ENCODE data around the gene FNDC11.

FNDC11 gene

GRCh38 chr20:63543733-63544132 is 10.2 kb upstream of the FNDC11 start:
- no peak overlapping the region for H3K4me3 ChIP-seq (IDR thresholded peaks at IDR 0.05; ENCODE audit: insufficient read depth, low read depth, low read length)
- no peak overlapping the region for H3K27ac ChIP-seq
- H3K36me3 ChIP-seq (ENCODE audit: insufficient read depth), result no peaks in the 10 kb centered on the region
- H3K4me1 ChIP-seq (ENCODE audit: low read depth, poor library complexity, severe bottlenecking), result no peaks in the 10 kb centered on the region
- H3K27me3 ChIP-seq (ENCODE audit: insufficient read depth, low read depth), result peaks cover 89% of the 10 kb centered on the region
- H3K9ac ChIP-seq, result no peak overlapping the region
- no peak overlapping the region for H3K4me2 ChIP-seq
- H3K79me2 ChIP-seq (ENCODE audit: insufficient read depth, low read depth), result no peaks in the 10 kb centered on the region
- no peak overlapping the region for H2AFZ ChIP-seq (ENCODE audit: low read depth)
- no peak for TF ChIP-seq CTCF (conservative IDR thresholded peaks at IDR 0.05; ENCODE audit: low read depth, low read length)
- no peaks in the 10 kb centered on the region for H4K20me1 ChIP-seq (ENCODE audit: insufficient read depth)

- Histone ChIP-seq H3K79me2 (ENCODE audit: insufficient read depth, low read depth) (no peaks in the 10 kb centered on the region), H3K36me3 (ENCODE audit: insufficient read depth) (no peaks in the 10 kb centered on the region), H4K20me1 (ENCODE audit: insufficient read depth) (no peaks in the 10 kb centered on the region), H3K27me3 (ENCODE audit: insufficient read depth, low read depth) (peaks cover 92% of the 10 kb centered on the region), H3K4me2 (no peak overlapping the region), H3K4me3 (IDR thresholded peaks at IDR 0.05; ENCODE audit: insufficient read depth, low read depth, low read length) (no peak overlapping the region), H2AFZ (ENCODE audit: low read depth) (no peak overlapping the region), H3K4me1 (ENCODE audit: low read depth, poor library complexity, severe bottlenecking) (no peaks in the 10 kb centered on the region), H3K9ac (no peak overlapping the region), H3K27ac (no peak overlapping the region)
- TF ChIP-seq CTCF (conservative IDR thresholded peaks at IDR 0.05; ENCODE audit: low read depth, low read length), result no peak
Observed at GRCh38 chr20:63544241-63544957, 9.6 kb upstream of the FNDC11 start.

- H3K36me3 ChIP-seq (ENCODE audit: insufficient read depth), result no peaks in the 10 kb centered on the region
- H3K27ac ChIP-seq, result no peak overlapping the region
- H3K27me3 ChIP-seq (ENCODE audit: insufficient read depth, low read depth), result peaks cover 92% of the 10 kb centered on the region
- no peaks in the 10 kb centered on the region for H4K20me1 ChIP-seq (ENCODE audit: insufficient read depth)
- no peak for TF ChIP-seq CTCF (conservative IDR thresholded peaks at IDR 0.05; ENCODE audit: low read depth, low read length)
- H3K4me3 ChIP-seq (IDR thresholded peaks at IDR 0.05; ENCODE audit: insufficient read depth, low read depth, low read length), result no peak overlapping the region
- no peak overlapping the region for H3K4me2 ChIP-seq
- H2AFZ ChIP-seq (ENCODE audit: low read depth), result no peak overlapping the region
- H3K4me1 ChIP-seq (ENCODE audit: low read depth, poor library complexity, severe bottlenecking), result no peaks in the 10 kb centered on the region
- H3K79me2 ChIP-seq (ENCODE audit: insufficient read depth, low read depth), result no peaks in the 10 kb centered on the region
- H3K9ac ChIP-seq, result no peak overlapping the region
Observed at GRCh38 chr20:63544958-63545516, 8.9 kb upstream of the FNDC11 start.

- TF ChIP-seq CTCF (conservative IDR thresholded peaks at IDR 0.05; ENCODE audit: low read depth, low read length), result no peak
- Histone ChIP-seq H3K4me2 (no peak overlapping the region), H3K27ac (no peak overlapping the region), H3K27me3 (ENCODE audit: insufficient read depth, low read depth) (peaks cover 92% of the 10 kb centered on the region), H3K4me3 (IDR thresholded peaks at IDR 0.05; ENCODE audit: insufficient read depth, low read depth, low read length) (no peak overlapping the region), H2AFZ (ENCODE audit: low read depth) (no peak overlapping the region), H3K9ac (no peak overlapping the region), H3K4me1 (ENCODE audit: low read depth, poor library complexity, severe bottlenecking) (no peaks in the 10 kb centered on the region), H3K79me2 (ENCODE audit: insufficient read depth, low read depth) (no peaks in the 10 kb centered on the region), H4K20me1 (ENCODE audit: insufficient read depth) (no peaks in the 10 kb centered on the region), H3K36me3 (ENCODE audit: insufficient read depth) (no peaks in the 10 kb centered on the region)
Observed at GRCh38 chr20:63545814-63546213, 8.1 kb upstream of the FNDC11 start.
